ENCODE measurements around the gene SPINT2. TPM values are rescaled to one million over a fixed set of nuclear protein-coding genes. Genes with fewer than 3 reads are reported as not detected.

SPINT2 gene
- total and polyA plus RNA-seq, 5 experiments from 2014 or later = 49.6 to 162 (median 139) TPM

DNA sequence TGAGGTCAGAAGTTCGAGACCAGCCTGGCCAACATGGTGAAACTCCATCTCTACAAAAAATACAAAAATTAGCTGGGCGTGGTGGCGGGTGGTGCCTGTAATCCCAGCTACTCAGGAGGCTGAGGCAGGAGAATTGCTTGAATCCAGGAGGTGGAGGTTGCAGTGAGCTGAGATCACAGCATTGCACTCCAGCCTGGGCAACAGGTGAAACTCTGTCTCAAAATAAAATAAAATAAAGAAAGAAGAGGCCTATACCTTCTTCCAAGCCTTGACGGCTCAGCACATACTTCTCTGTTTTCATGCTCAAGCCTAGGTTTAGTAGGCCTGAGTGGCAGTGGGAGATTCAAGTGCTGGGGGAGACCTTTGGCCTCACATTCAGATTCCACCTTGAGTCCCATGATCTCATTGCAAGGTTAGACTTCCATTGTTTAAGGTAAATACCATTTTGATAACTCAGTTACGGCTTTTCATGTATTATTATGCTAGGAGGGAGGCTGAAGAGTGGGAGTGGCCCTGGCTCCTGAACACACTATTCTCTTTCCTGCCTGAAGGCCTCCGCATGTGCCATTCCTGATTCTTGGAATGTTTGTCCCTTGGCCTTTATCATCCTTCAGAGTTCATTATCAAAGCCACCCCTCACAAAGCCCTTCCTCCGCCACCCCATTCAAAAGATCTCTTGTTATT is 1.6 kb upstream of the SPINT2 start:
- H3K4me1 Mint-ChIP-seq = peaks cover 21 to 35% (median 33%) of the 10 kb centered on the region in 4 donors
- H3K27ac Mint-ChIP-seq = peak overlapping the region in 4 of 10 donors; percentile 1 to 68 (median 32)
- peak overlapping the region in 5 of 10 donors; percentile 15 to 55 (median 24) for H3K4me3 Mint-ChIP-seq
- no peak for ATAC-seq
- no peaks in the 10 kb centered on the region for H3K36me3 Mint-ChIP-seq
- H3K27me3 Mint-ChIP-seq = peaks cover 0 to 11% (median 3%) of the 10 kb centered on the region in 5 donors
- no peaks in the 10 kb centered on the region for H3K9me3 Mint-ChIP-seq
- no peak for DNase-seq
- POLR2A ChIA-PET = interaction anchor here (0.7 kb wide), 1 partner anchor 8 kb away, joined by 3 read pairs; no protein-coding TSS in a partner anchor

DNA sequence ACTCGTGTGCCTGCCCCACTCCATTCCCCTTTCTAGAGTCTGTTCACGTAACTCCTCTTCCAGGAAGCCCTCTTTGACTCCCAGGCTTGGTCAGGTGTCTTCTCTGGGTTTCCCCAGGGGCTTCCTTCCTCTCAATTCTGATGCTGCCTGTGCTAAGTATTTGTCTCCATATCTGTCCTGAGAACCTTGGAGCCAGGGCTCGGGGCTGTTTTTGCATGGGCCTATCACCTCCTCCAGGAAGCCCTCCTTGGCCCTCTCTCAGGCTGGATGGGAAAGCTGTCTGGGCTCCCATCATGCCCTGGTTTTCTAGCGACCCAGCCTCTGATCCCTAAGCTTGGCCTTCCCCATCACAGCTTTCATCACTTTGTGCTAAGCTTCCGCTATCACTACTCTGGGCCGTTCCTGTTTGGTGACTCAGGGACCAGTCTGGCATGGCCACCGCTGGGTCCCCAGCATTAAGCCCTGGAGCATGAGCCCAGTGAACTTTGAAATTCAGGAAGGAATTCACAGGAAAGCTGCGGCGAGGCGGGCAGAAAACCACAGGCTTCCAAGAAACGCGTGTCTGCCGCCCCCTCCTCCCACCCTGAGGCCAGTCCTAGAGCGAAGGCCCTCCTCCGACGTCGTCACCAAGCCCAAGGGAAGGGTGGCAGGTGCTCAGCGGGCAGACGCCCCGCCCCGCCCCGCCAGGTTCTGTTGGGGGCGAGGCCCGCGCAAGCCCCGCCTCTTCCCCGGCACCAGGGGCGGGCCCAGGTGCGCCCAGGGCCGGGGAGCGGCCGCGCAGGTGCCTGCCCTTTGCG is 486 bp upstream of the SPINT2 start:
- no peaks in the 10 kb centered on the region for H3K9me3 Mint-ChIP-seq
- ATAC-seq = peak; percentile 78 to 80
- peaks cover 0 to 4% (median 0%) of the 10 kb centered on the region in 5 donors for H3K27me3 Mint-ChIP-seq
- POLR2A ChIA-PET = interaction anchor here (0.7 to 2.6 kb wide), 3 partner anchors 20 to 110 kb away, joined by 4 to 11 read pairs (median 5); partner anchors contain the start of genes PSMD8 and YIF1B
- H3K27ac Mint-ChIP-seq = peak overlapping the region in 9 of 10 donors; percentile 63 to 95 (median 82)
- peak overlapping the region; percentile 77 to 94 (median 88) for H3K4me3 Mint-ChIP-seq
- DNase-seq = peak in 9 of 10 donors; percentile 71 to 88 (median 79)
- H3K36me3 Mint-ChIP-seq = no peaks in the 10 kb centered on the region
- H3K4me1 Mint-ChIP-seq = peaks cover 27 to 45% (median 41%) of the 10 kb centered on the region in 4 donors

DNA sequence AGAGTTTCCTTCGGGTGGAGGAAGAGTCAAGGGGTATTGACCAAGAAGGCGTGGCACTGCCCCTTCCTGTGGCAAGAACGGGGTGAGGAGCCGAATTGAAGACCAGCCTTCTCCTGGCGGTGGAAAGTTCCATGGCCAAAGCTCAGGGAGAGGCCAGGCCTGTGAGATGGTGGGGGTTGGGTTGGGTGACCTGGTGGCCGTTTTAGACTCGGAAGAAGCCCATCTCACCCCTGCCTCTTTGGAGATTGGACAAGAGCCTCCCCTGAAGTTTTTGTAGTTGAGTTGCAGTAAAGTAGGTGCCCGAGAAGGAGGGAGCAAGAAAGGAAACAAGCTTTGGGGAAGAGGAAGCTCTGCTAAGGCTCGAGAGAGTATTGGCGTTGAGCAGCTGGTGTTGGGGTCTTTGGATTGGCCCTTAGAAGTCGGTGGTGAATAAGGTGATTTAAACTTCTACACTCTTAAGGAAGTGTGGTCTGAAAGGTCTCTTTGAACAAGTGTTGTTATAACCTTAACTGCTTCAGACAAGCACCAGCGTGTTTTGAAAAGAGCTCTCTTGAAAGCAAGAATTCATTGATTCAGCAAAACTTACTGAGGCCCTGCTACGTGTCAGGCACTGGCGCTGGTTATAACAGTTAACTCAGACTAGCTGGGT is 964 bp downstream of the SPINT2 start:
- peak in 7 of 10 donors; percentile 7 to 74 (median 41) for DNase-seq
- peak; percentile 31 to 74 for ATAC-seq
- peak overlapping the region; percentile 77 to 94 (median 90) for H3K4me3 Mint-ChIP-seq
- peaks cover 28 to 50% (median 43%) of the 10 kb centered on the region in 4 donors for H3K4me1 Mint-ChIP-seq
- peaks cover 0 to 4% (median 0%) of the 10 kb centered on the region in 3 donors for H3K36me3 Mint-ChIP-seq
- peak overlapping the region; percentile 86 to 95 (median 92) for H3K27ac Mint-ChIP-seq
- POLR2A ChIA-PET = interaction anchor here (0.8 to 2.6 kb wide), 12 partner anchors 21 to 359 kb away, joined by 3 to 11 read pairs (median 4); partner anchors contain the start of genes C19orf33, CATSPERG, FAM98C and PSMD8
- no peaks in the 10 kb centered on the region for H3K27me3 Mint-ChIP-seq
- no peaks in the 10 kb centered on the region for H3K9me3 Mint-ChIP-seq

DNA sequence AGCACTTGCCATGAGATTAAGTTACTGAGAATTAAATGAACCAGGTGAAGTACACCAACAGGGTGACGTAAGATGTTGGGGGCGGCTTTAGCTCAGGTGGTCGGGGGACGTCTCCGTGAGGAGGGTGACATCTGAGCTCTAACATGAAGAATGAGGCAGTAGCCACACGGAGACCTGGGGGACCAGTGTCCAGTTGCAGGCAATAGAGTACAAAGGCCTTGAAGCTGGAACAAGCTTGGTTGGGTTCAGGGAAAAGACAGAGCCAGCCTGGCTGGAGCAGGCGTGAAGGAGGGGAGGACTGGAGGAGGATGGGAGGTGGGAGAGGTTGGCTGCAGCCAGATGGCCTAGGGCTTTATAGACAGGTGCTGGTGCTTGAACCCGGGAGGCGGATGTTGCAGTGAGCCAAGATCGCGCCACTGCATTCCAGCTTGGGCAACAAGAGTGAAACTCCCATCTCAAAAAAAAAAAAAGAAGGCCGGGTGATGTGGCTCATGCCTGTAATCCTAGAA is 1.6 kb downstream of the SPINT2 start:
- Mint-ChIP-seq H3K27me3 (no peaks in the 10 kb centered on the region), H3K4me3 (peak overlapping the region; percentile 77 to 94 (median 90)), H3K36me3 (peaks cover 0 to 6% (median 0%) of the 10 kb centered on the region in 3 donors), H3K9me3 (no peaks in the 10 kb centered on the region), H3K27ac (peak overlapping the region; percentile 86 to 95 (median 92)), H3K4me1 (peaks cover 28 to 53% (median 44%) of the 10 kb centered on the region in 4 donors)
- DNase-seq (no peak), ATAC-seq (no peak)
- POLR2A ChIA-PET = interaction anchor here (0.8 to 2.6 kb wide), 11 partner anchors 22 to 359 kb away, joined by 3 to 11 read pairs (median 4); partner anchors contain the start of genes C19orf33, CATSPERG, FAM98C and PSMD8

DNA sequence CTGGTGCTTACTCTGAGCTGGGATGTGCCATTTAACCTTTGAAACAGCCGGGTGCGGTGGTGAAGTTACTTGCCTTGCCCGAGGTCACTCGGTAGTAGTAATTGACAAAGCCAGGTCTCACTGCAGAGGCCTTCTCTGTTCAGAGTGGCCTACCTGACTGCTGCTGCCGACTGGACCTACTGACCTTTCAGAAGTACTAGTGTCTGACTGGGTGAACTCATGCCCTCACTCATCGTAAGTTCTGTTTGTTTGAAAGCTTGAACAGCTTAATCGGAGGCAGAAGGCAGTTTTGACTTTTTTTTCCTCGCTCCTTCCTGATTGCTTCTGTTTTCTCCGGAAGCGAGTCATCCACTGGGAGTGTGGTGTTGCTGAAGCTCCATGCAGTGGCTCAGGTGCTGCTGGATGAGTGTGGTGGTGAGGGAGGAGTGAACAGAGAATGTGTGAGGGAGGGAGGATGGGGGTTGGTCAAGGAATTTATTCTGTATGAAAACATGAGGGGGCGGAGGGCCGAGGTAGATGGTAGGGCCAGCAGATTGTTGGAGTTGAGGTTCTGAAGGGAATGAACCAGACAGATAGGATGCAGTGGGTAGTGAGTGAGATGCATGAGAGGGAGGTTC is 2.7 kb downstream of the SPINT2 start:
- no peak for ATAC-seq
- Mint-ChIP-seq H3K36me3 (peaks cover 0 to 6% (median 0%) of the 10 kb centered on the region in 3 donors), H3K27ac (peak overlapping the region in 6 of 10 donors; percentile 19 to 73 (median 31)), H3K9me3 (no peaks in the 10 kb centered on the region), H3K4me3 (peak overlapping the region in 4 of 10 donors; percentile 5 to 38 (median 18)), H3K27me3 (no peaks in the 10 kb centered on the region), H3K4me1 (peaks cover 28 to 53% (median 44%) of the 10 kb centered on the region in 4 donors)
- POLR2A ChIA-PET = no interaction called here
- no peak for DNase-seq

DNA sequence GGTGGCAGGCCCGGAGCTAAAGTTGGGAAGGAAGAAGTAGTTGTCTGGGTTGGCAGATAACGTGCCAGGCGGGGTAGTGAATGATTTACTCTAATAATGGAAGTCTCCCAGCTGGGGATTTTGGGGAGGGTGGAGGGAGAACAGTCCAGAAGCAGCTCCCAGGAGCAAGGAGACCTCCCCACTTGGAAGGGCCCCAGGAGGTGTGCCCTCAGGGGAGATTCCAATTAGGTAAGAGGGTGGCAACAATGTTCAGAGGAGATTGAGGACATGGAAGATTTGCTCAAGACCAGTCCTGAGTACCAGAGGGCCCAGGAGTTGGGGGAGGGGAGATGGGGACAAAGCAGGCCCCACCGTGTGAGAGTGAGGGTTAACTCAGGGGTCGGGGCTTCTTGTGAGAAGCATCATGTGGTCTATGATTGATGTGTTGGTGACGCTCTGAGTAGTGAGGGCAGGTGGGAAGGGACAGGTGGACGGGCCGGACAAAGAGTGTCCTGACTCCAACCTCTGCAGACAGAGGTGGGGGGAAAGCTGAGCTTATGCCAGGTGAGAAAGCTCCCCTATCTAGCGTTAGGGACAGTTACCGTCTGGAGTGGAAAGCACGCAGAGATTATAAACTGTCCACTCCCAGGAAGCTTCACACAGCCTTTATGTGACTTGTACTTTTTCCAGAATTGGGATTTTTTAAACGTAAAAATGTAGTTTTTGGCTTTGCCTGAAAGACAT is 3.5 kb downstream of the SPINT2 start:
- Mint-ChIP-seq H3K27ac (peak overlapping the region in 4 of 10 donors; percentile 37 to 73 (median 48)), H3K27me3 (no peaks in the 10 kb centered on the region), H3K36me3 (peaks cover 0 to 6% (median 0%) of the 10 kb centered on the region in 3 donors), H3K4me3 (no peak overlapping the region), H3K4me1 (peaks cover 30 to 53% (median 44%) of the 10 kb centered on the region in 4 donors), H3K9me3 (no peaks in the 10 kb centered on the region)
- POLR2A ChIA-PET = interaction anchor here (0.6 kb wide), 1 partner anchor 10 kb away, joined by 3 read pairs; no protein-coding TSS in a partner anchor
- no peak for DNase-seq
- no peak for ATAC-seq

DNA sequence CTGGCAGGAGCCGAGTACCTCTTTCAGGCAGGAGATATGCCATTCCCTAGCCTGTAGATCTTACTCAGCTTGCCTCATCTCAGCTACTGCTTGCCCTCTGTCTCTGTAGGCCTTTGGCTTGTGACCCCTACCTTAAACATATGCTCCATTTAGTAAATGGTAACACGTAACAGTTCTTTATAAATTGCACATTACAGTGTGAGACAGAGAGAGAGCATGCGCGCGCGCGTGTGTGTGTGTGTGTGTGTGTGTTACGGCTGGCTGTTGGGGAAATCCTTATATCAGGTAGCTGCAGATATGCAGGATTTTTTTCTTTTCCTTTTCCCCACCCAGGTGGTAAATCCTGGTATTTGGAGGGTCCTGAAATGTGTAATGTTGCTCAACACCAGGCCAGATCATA is 4.2 kb downstream of the SPINT2 start:
- Mint-ChIP-seq H3K9me3 (no peaks in the 10 kb centered on the region), H3K4me3 (no peak overlapping the region), H3K4me1 (peaks cover 30 to 56% (median 43%) of the 10 kb centered on the region in 4 donors), H3K27ac (peak overlapping the region in 3 of 10 donors; percentile 37 to 58 (median 38)), H3K36me3 (peaks cover 0 to 6% (median 0%) of the 10 kb centered on the region in 3 donors), H3K27me3 (no peaks in the 10 kb centered on the region)
- no peak for ATAC-seq
- no peak for DNase-seq
- POLR2A ChIA-PET = interaction anchor here (0.6 kb wide), 1 partner anchor 11 kb away, joined by 3 read pairs; no protein-coding TSS in a partner anchor

DNA sequence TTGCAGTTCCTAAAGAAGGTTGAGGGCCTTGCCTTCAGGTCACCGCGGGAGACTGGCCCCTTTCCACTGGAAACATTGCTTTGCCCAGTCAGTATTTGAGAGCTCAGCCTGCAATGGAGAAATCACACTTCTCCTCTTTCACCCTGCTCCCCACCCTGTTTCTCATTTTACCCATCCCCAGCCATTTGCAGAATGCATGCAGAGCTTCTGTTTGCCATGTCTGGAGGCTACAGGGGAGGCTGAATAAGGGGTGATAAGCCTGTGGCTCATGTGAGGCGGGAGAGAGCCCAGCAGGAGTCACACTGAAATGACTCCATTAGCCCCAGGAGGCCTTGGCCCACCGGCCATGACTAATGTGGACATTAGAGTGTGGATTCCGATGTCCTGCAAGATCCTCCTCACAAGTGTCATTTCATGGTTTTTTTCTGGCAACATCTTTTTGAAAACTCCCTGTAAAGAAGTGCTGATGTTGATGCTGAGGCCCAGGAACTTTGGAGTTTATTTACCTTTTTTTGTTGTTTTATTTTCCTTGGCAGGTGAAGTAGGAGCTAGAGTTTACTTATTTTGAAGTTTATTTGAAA is 6.3 kb downstream of the SPINT2 start:
- DNase-seq (no peak), ATAC-seq (no peak)
- Mint-ChIP-seq H3K27me3 (no peaks in the 10 kb centered on the region), H3K4me1 (peaks cover 17 to 43% (median 30%) of the 10 kb centered on the region in 4 donors), H3K36me3 (peaks cover 0 to 14% (median 0%) of the 10 kb centered on the region in 3 donors), H3K27ac (peak overlapping the region in 1 of 10 donors; percentile 2), H3K4me3 (no peak overlapping the region), H3K9me3 (no peaks in the 10 kb centered on the region)
- POLR2A ChIA-PET = no interaction called here

DNA sequence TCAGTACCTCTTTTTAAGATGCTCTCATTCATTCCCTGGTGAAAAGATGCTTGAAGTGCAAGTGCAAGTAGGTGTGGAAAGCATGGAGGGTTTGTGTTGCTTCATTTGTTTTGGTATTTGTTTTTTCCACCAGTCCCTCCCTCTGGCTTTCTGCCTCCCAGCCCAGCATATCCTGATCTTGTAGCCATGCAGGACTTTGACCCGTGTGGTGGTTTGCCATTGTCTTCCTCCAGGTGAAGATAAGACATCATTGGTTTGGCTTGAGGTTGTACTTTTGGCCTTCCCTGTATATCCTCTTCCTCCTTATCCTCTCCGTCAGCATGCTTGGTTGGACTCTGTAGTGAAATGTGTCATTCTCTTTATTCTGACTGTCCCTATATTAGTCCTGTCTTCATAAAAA is 9.1 kb downstream of the SPINT2 start:
- POLR2A ChIA-PET = no interaction called here
- no peaks in the 10 kb centered on the region for H3K9me3 Mint-ChIP-seq
- no peak for DNase-seq
- H3K36me3 Mint-ChIP-seq = peaks cover 0 to 14% (median 0%) of the 10 kb centered on the region in 3 donors
- H3K27me3 Mint-ChIP-seq = no peaks in the 10 kb centered on the region
- no peak overlapping the region for H3K4me3 Mint-ChIP-seq
- no peak for ATAC-seq
- peaks cover 0 to 18% (median 10%) of the 10 kb centered on the region in 4 donors for H3K4me1 Mint-ChIP-seq
- H3K27ac Mint-ChIP-seq = peak overlapping the region in 1 of 10 donors; percentile 40

DNA sequence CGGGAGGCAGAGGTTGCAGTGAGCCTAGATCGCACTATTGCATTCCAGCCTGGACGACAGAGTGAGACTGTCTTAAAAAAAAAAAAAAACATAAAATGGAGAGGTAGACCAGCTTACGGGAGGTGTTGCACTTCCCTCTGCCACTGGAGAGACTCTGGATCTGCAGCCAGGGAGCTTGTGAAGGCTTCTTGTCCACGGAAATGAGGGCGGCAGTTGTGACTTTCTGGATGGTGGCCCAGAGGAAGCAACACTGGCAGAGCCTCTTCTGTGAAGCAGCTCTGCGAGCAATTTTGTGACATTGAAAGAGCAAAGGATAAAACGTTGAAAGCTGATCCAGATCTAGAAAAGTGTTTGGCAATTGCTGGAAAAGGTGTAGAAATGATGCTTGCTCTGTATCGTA is 10.4 kb downstream of the SPINT2 start:
- POLR2A ChIA-PET = no interaction called here
- no peak for ATAC-seq
- H3K4me1 Mint-ChIP-seq = peaks cover 0 to 16% (median 7%) of the 10 kb centered on the region in 4 donors

More for the DNA sequence above, 10.4 kb downstream of the SPINT2 start:
- Mint-ChIP-seq H3K36me3 (peaks cover 0 to 10% (median 0%) of the 10 kb centered on the region in 3 donors), H3K27me3 (no peaks in the 10 kb centered on the region), H3K27ac (no peak overlapping the region), H3K9me3 (no peaks in the 10 kb centered on the region), H3K4me3 (no peak overlapping the region)
- DNase-seq = no peak

All from naive thymus-derived CD8-positive, alpha-beta T cell (primary cell).